GM12874 (cell line): ENCODE measurements around the gene CCBE1.

Experiments used
- TF ChIP-seq, protein P1 (sequence below): IDR thresholded peaks from 2 replicates; pipeline ENCODE4 v1.5.1; 2011; ENCODE audit warnings: low read depth, mild to moderate bottlenecking, control low read depth, low read length, moderate library complexity; ENCODE audit not compliant: insufficient read depth

CCBE1 gene

DNA sequence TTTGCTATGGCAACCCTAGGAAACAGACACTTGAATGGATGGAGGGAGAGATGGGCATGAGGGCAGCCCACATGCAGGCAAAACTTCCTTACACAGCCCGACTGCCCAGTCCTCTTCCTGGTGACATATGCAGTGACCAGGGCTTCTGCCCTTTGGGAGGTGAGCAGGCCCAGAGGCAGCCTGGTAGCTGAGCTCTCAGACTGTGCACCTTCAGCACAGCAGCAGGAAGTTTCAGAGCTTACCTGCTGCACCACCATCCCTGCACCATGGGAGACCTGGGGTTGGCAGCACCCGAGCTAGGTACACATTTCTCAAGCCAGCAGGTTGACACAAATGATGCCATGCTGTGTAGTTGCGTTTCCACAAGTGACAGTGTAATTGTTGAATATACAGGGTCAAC lies 240.6 kb downstream of the CCBE1 start:
- TF ChIP-seq, protein P1, sequence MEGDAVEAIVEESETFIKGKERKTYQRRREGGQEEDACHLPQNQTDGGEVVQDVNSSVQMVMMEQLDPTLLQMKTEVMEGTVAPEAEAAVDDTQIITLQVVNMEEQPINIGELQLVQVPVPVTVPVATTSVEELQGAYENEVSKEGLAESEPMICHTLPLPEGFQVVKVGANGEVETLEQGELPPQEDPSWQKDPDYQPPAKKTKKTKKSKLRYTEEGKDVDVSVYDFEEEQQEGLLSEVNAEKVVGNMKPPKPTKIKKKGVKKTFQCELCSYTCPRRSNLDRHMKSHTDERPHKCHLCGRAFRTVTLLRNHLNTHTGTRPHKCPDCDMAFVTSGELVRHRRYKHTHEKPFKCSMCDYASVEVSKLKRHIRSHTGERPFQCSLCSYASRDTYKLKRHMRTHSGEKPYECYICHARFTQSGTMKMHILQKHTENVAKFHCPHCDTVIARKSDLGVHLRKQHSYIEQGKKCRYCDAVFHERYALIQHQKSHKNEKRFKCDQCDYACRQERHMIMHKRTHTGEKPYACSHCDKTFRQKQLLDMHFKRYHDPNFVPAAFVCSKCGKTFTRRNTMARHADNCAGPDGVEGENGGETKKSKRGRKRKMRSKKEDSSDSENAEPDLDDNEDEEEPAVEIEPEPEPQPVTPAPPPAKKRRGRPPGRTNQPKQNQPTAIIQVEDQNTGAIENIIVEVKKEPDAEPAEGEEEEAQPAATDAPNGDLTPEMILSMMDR: no peak

- TF ChIP-seq, protein P1: no peak
These were observed 241.4 kb downstream of the CCBE1 start for GRCh38 chr18:59455728-59456276.

GRCh38 chr18:59454909-59455727 lies 242.1 kb downstream of the CCBE1 start:
- TF ChIP-seq, protein P1: no peak

GRCh38 chr18:59453468-59453961 lies 243.7 kb downstream of the CCBE1 start:
- TF ChIP-seq, protein P1: no peak

DNA sequence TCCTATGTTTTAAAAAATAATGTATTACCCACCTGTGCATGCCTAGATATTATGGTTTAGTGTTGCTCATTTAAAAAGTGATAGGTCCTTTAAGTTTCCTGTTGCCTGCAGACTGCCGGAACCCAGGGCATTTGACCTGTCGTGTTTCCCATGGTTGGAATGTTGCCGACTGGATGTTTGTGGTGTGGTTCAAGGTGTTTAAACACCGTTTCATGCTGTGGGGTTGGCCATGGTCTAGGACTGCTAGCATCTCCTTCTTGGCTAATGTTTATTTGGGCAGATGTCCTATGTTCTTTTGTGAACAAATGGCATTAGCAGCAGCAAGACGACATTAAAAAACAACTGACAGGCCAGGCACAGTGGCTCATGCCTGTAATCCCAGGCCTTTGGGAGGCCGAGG lies 245.3 kb downstream of the CCBE1 start:
- TF ChIP-seq, protein P1: no peak

GRCh38 chr18:59451073-59451472 lies 246.2 kb downstream of the CCBE1 start:
- TF ChIP-seq, protein P1: no peak

- TF ChIP-seq, protein P1: no peak
These were observed 248.7 kb downstream of the CCBE1 start for GRCh38 chr18:59448546-59448945.
